ENCODE data around the gene SOX14. TPM values are rescaled to one million over a fixed set of nuclear protein-coding genes. Genes with fewer than 3 reads are reported as not detected.

Gene SOX14
- total RNA-seq, 1 experiment from 2014 or later = not detected

GRCh38 chr3:137746808-137747207, 17.3 kb upstream of the SOX14 start:
- H3K4me1 Mint-ChIP-seq (ENCODE audit: low read depth, unreplicated experiment) = no peaks in the 10 kb centered on the region
- H3K9me3 Mint-ChIP-seq (ENCODE audit: unreplicated experiment) = no peaks in the 10 kb centered on the region
- intact Hi-C loops (cut with micrococcal nuclease; ENCODE audit: unreplicated experiment) = no loop called here
- TF ChIP-seq CTCF (IDR thresholded peaks at IDR 0.05; ENCODE audit: insufficient read depth in 1 of 2, low read depth in 1 of 2, low read length in 1 of 2, severe bottlenecking in 1 of 2, unreplicated experiment in 1 of 2) = no peak
- Histone ChIP-seq H3K4me3 (ENCODE audit: low read depth, low read length) (no peak overlapping the region), H3K9me3 (no peaks in the 10 kb centered on the region), H3K36me3 (ENCODE audit: control insufficient read depth, insufficient read depth, low read length) (no peaks in the 10 kb centered on the region), H3K4me1 (no peaks in the 10 kb centered on the region), H3K27me3 (replicated peaks; ENCODE audit: control insufficient read depth, insufficient read depth, low read length) (no peaks in the 10 kb centered on the region)
- ChIA-PET POLR2A (no interaction called here), CTCF (no interaction called here)
- H3K27me3 Mint-ChIP-seq (ENCODE audit: insufficient read depth, unreplicated experiment) = peaks cover 15% of the 10 kb centered on the region
- H3K27ac Mint-ChIP-seq (ENCODE audit: unreplicated experiment) = no peak overlapping the region
- no peak overlapping the region for H3K4me3 Mint-ChIP-seq (ENCODE audit: unreplicated experiment)
- no peaks in the 10 kb centered on the region for H3K36me3 Mint-ChIP-seq (ENCODE audit: insufficient read depth, unreplicated experiment)
- no peak for DNase-seq
- no TSS peak for BruUV-seq (replicated peaks)

GRCh38 chr3:137759505-137759904, 4.6 kb upstream of the SOX14 start:
- Mint-ChIP-seq H3K27ac (ENCODE audit: unreplicated experiment) (no peak overlapping the region), H3K4me1 (ENCODE audit: low read depth, unreplicated experiment) (no peaks in the 10 kb centered on the region), H3K36me3 (ENCODE audit: insufficient read depth, unreplicated experiment) (no peaks in the 10 kb centered on the region), H3K27me3 (ENCODE audit: insufficient read depth, unreplicated experiment) (peaks cover 9% of the 10 kb centered on the region), H3K4me3 (ENCODE audit: unreplicated experiment) (no peak overlapping the region), H3K9me3 (ENCODE audit: unreplicated experiment) (no peaks in the 10 kb centered on the region)
- no TSS peak for BruUV-seq (replicated peaks)
- intact Hi-C loops (cut with micrococcal nuclease; ENCODE audit: unreplicated experiment) = no loop called here
- TF ChIP-seq CTCF (IDR thresholded peaks at IDR 0.05; ENCODE audit: insufficient read depth in 1 of 2, low read depth in 1 of 2, low read length in 1 of 2, severe bottlenecking in 1 of 2, unreplicated experiment in 1 of 2) = no peak
- Histone ChIP-seq H3K36me3 (ENCODE audit: control insufficient read depth, insufficient read depth, low read length) (no peaks in the 10 kb centered on the region), H3K27me3 (replicated peaks; ENCODE audit: control insufficient read depth, insufficient read depth, low read length) (no peaks in the 10 kb centered on the region), H3K4me3 (ENCODE audit: low read depth, low read length) (no peak overlapping the region), H3K4me1 (no peaks in the 10 kb centered on the region), H3K9me3 (no peaks in the 10 kb centered on the region)
- ChIA-PET CTCF (no interaction called here), POLR2A (no interaction called here)
- DNase-seq = no peak

GRCh38 chr3:137760341-137761098, 3.6 kb upstream of the SOX14 start:
- peaks cover 12% of the 10 kb centered on the region for H3K27me3 Mint-ChIP-seq (ENCODE audit: insufficient read depth, unreplicated experiment)
- intact Hi-C loops (cut with micrococcal nuclease; ENCODE audit: unreplicated experiment) = no loop called here
- Histone ChIP-seq H3K27me3 (replicated peaks; ENCODE audit: control insufficient read depth, insufficient read depth, low read length) (no peaks in the 10 kb centered on the region; the same call in 1 of the 2 replicates), H3K4me1 (no peaks in the 10 kb centered on the region), H3K36me3 (ENCODE audit: control insufficient read depth, insufficient read depth, low read length) (no peaks in the 10 kb centered on the region), H3K4me3 (ENCODE audit: low read depth, low read length) (no peak overlapping the region), H3K9me3 (no peaks in the 10 kb centered on the region)
- no peak overlapping the region for H3K4me3 Mint-ChIP-seq (ENCODE audit: unreplicated experiment)
- no peaks in the 10 kb centered on the region for H3K4me1 Mint-ChIP-seq (ENCODE audit: low read depth, unreplicated experiment)
- H3K9me3 Mint-ChIP-seq (ENCODE audit: unreplicated experiment) = no peaks in the 10 kb centered on the region
- H3K36me3 Mint-ChIP-seq (ENCODE audit: insufficient read depth, unreplicated experiment) = no peaks in the 10 kb centered on the region
- ChIA-PET POLR2A (no interaction called here), CTCF (no interaction called here)
- no peak overlapping the region for H3K27ac Mint-ChIP-seq (ENCODE audit: unreplicated experiment)
- no peak for DNase-seq
- TF ChIP-seq CTCF (IDR thresholded peaks at IDR 0.05; ENCODE audit: insufficient read depth in 1 of 2, low read depth in 1 of 2, low read length in 1 of 2, severe bottlenecking in 1 of 2, unreplicated experiment in 1 of 2) = no peak
- no TSS peak for BruUV-seq (replicated peaks)

Data from Caco-2 (cell line).